DMS53 (cell line): Measurements from ENCODE around the gene CCDC88C.

Source experiments
- DNase-seq: peaks from one replicate; lab custom pipeline; 2025; lab: John Stamatoyannopoulos, UW

CCDC88C gene

GRCh38 chr14:91223028-91223783 is 194.4 kb downstream of the CCDC88C start:
- peak; percentile 8 for DNase-seq
